Measurements from ENCODE around the gene LCE1C.

- no peak for TF ChIP-seq CTCF (conservative IDR thresholded peaks at IDR 0.05)
- no peak for TF ChIP-seq ZFX (IDR thresholded peaks at IDR 0.05)
Measured at GRCh38 chr1:152806576-152806975, at the start of gene LCE1C.

Measured in C4-2B (cell line).